Measurements from ENCODE around the gene ZBTB7C.

The ZBTB7C gene

GRCh38 chr18:48206887-48207286, 202.3 kb downstream of the ZBTB7C start:
- DNase-seq = no peak

- DNase-seq = no peak
Observed at GRCh38 chr18:48203961-48204666, 205.1 kb downstream of the ZBTB7C start.

GRCh38 chr18:48203288-48203945, 205.8 kb downstream of the ZBTB7C start:
- DNase-seq = no peak

- DNase-seq = no peak
Observed at GRCh38 chr18:48202350-48203260, 206.6 kb downstream of the ZBTB7C start.

DNA sequence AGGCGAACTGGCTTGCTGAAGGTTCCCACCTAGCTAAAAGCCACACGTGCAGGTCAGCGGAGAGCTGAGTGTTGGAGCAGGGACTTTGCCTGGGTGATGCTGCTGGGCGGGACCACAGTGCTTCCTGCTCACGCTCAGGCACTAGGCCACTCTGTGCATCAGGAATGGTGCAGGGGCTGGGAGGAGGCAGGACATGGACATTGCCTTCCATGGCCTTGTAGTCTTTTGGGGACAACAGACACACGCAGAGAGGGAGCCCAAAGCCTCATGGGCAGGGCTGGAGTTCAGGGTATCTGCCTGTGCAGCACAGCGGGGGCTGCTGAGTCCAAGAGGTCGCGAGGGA, 207.2 kb downstream of the ZBTB7C start:
- no peak for DNase-seq

GRCh38 chr18:48201337-48202005, 207.7 kb downstream of the ZBTB7C start:
- no peak for DNase-seq

DNA sequence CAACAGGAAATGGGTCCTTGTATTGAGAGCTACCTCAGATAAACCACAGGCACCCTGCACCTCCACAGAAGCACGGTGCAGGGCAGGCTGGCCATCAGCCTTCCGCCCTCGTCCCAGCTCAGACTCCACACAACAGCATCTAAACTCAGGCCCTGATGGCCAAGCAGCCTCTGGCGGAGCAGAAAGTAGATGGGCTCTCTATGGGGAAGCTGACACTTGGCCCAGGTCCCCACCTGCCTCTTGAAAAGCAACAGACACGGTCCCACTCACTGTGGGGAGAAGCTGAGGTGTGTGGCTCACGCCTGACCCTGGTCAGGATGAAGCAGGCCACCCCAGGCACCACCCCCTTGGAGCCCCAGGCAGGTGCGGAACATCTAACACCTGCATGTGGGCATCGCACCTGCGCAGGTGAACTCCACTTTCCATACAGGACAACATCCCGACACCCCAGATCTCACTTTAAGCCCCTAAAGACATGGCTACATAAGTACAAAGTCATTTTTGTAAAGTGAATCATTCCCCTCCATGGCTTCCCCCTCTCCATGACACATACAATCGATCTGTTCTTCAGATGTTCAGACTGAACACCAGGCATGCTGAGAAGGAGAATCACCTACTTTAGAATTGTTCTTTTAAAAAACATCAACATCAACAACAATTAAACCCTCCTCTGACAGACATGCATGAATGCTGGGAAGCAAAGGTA, 208.4 kb downstream of the ZBTB7C start:
- DNase-seq = no peak

GRCh38 chr18:48199399-48199798, 209.8 kb downstream of the ZBTB7C start:
- DNase-seq = no peak

- DNase-seq = no peak
Observed at GRCh38 chr18:48197819-48198218, 211.4 kb downstream of the ZBTB7C start.

DNA sequence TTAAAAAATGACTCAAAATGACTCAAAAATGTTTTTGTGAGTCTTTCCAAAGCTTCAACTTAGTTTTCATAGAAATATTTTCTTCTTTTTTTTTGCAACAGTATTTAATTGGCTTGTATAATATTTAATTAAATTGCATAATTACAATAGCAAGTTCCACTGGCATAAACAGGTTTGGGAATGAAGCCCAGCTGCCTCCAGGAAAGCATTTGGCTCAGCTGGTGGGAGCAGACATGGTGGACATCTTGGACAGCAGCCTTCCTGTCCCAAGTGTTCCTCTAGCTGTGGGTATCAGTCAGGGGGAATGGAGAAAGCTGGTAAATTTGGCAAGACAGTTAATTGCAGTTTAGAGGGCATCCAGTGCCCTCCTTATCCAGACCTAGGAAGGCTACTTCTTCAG, 213.4 kb downstream of the ZBTB7C start:
- no peak for DNase-seq

GRCh38 chr18:48194591-48195181, 214.5 kb downstream of the ZBTB7C start:
- DNase-seq = no peak

DNA sequence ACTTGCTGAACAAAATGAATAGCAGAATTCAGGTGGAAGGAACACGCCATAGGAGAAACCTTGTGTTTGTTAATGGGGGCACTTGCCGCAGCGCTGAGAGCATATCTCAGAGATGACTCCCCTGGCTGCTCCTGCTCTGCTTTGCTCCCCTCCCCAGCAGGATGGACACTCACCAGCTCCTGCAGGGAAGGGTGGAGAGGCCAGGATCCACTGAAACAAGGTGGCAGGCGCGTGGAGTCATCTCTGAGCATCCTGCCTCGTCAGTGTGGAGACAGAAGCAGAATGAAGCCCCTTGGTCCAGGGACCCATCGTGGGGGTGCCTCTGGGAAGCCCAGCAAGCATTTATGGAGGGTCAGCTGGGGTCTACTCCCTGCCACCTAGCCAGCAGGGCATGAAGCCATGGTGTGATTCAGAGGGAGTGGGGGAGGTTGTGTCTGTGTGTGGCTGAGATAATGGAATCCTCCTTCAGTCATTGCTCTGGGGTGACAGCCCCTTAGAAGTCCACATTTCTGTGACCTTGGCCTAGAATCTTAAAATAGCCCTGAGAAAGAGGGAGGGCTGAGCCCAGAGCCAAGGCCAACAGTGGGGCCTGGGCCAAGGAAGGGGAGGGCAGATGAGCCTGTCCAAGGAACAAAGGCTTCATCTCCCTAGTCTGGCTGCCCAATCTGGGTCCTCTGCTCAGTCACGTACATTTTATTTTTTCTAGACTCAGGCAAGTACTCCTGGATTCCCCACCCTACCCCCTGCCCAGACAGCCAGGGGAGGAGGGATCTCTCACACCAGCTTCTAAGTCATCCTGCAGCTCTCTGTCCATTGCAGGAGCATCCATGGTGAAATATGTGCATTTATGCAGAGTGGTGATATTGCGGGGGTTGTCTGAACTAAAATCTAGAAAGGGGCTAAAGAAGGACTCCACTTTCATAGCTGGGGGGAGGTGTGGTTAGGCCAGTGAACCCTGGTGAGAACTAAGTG, 215.4 kb downstream of the ZBTB7C start:
- DNase-seq = no peak

GRCh38 chr18:48192542-48192941, 216.6 kb downstream of the ZBTB7C start:
- DNase-seq = no peak

DNA sequence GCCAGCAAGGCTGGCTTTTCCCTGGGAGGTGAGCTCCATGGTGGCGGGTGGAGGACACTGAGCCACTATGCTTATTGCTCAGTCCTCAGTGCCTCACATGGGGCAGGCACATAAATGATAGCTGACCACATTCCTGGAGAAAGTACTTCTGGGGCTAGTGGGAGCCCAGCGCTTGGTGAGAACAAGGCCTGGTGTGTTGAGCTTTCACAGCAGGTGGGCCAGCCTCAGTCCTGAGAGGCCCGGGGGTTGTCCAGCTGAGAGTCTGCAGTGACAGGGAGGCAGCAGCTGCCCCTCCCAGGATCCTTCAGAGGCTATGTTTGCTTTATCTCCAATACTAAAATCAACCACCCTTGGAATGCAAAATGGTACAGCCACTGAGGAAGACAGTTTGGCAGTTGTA, 217.7 kb downstream of the ZBTB7C start:
- no peak for DNase-seq

- no peak for DNase-seq
Observed at GRCh38 chr18:48190994-48191393, 218.2 kb downstream of the ZBTB7C start.

- DNase-seq = no peak
Observed at GRCh38 chr18:48188609-48189008, 220.6 kb downstream of the ZBTB7C start.

DNA sequence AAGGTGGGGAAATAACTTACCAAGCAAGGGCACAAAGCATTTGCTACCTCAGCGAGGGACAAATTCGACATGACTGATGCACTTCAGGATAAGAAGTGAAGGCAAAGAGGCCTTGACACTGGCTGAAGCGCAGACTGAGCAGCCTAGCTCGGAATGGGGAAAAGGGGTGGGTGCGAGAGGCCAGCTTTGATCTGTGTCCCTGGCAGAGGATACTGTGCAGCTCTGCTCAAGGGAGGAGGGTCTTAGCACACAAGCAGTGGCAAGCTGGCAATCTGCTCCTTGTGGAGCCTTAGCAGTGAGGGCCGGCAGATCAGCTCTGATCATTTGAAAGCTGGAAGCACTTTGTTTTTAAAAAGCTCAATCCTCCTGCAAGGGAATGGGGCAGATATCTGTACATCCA, 222.3 kb downstream of the ZBTB7C start:
- DNase-seq = no peak

- DNase-seq = no peak
Observed at GRCh38 chr18:48186131-48186766, 222.9 kb downstream of the ZBTB7C start.

DNA sequence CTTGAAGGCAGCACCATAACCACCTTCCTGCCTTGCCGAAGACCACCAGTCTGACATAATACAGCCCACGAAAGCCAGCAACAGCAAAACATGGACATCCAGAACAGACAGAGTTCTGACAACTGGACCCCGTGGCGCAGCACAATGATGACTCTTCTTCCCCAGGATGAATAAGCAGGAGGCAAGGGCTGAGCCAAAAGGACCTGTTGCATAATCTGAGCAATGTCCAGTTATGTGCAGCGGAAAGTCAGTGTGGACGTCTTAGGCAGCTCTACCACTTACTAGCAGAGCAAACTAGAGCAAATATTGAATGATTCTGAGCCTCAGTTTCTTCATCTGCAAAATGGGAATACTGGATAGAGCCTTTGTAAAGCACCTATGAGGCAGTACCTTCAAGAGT, 225.1 kb downstream of the ZBTB7C start:
- no peak for DNase-seq

- DNase-seq = no peak
Observed at GRCh38 chr18:48183613-48184012, 225.6 kb downstream of the ZBTB7C start.
